IPS DF 4.7 (cell line): ENCODE results near the gene SNX25.
"Not testable (repeated sequence)": the region's sequence is repeated elsewhere in the genome, so short reads cannot be mapped to it uniquely, and the experiment has no call there.

Experiments
- DNase-seq: peaks from one replicate; pipeline ENCODE4 v3.0.0-alpha.2; 2013; ENCODE audit warnings: low spot score; ENCODE audit errors: extremely low read depth

SNX25 gene

DNA sequence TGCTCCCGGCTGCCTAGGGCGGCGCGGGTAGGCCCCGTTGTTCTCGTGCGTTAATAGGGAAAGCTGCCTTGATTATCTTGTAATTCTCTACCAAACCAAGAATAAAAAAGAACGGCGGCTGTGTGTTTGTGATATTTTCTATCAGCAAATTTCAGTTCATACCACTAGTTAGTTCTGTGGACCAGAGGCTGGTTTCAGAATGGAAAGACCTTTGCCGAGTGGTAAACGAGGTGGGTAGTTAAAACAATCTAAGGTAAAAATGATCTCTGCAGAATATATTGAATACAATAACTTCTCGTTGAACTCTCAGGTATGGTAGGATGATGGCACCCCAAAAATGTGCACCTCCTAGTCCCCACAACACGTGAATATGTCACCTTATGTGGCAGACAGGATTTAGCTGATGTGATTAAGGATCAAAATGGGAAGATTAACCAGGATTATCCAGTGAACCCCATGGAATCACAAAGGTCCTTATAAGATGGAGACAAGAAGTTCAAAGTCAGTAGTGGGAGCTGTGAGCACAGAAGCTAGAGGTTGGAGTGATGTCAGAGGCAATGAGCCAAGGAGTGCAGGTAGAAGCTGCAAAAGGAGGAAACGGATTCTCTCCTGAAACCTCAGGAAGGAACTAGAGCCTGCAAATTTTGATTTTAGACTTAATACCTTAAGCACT lies 5.0 kb upstream of the SNX25 start:
- DNase-seq, result no peak

DNA sequence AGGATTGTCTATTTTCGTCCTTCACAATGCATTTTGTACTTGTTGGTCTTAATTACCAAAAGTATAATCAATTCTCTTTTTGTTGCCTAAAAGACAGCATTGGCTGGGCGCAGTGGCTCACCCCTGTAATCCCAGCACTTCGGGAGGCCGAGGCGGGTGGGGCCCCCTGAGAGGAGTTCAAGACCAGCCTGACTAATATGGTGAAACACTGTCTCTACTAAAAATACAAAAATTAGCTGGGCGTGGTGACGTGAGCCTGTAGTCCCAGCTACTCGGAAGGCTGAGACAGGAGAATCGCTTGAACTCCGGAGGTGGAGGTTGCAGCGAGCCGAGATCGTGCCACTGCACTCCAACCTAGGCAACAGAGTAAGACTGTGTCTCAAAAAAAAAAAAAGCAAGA lies 4.3 kb upstream of the SNX25 start:
- not testable (repeated sequence) for DNase-seq

DNA sequence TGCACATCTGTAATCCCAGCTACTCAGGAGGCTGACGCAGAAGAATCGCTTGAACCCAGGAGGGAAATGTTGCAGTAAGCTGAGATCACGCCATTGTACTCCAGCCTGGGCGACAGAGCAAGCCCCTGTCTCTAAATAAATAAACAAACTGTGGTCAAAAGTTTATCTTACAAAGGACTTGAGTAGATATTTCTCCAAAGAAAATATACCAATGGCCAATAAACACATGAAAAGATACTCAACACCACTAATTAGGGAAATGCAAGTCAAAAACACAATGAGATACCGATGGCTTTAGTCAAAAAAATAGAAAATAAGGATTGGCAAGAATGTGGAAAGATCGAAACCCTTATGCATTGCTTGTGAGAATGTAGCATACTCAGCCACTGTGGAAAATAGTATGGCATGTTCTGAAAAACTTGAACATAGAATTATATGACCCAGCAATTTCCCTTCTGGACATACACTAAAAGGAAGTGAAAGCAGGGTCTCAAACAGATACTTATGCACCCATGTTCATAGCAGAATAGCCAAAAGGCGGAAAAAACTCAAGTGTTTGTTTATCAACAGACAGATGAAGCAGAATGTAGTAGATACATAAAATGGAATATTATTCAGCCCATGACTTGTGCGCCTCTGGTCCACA lies 3.6 kb upstream of the SNX25 start:
- no peak for DNase-seq

DNA sequence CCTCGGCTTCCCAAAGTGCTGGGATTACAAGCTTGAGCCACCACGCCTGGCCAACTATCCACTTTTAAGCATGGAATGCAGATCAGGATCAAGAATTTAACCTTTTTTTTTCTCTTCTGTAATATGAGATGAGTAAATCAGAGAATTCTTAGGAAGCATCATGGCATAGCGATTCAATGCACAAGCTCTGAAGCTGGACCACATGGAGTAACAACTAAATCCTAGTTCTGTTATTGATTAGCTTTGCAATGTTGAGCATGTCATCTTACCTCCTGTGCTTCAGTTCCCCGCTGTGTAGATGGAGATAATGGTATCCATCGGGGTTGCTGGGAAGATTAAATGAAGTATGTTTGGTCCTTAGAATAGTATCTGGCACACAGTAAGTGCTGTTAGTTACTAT lies 1.9 kb upstream of the SNX25 start:
- no peak for DNase-seq

DNA sequence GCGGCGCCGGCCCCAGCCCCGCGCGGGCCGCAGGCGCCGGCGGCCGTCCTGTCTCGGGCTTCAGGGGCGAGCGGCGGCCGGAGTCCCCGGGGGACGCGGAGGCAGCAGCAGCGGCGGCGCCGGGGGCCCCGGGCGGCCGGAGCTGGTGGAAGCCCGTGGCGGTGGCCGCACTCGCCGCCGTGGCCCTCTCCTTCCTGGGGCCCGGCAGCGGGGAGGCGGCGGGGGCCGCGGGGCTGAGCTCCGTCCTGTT lies 379 bp downstream of the SNX25 start:
- not testable (repeated sequence) for DNase-seq

DNA sequence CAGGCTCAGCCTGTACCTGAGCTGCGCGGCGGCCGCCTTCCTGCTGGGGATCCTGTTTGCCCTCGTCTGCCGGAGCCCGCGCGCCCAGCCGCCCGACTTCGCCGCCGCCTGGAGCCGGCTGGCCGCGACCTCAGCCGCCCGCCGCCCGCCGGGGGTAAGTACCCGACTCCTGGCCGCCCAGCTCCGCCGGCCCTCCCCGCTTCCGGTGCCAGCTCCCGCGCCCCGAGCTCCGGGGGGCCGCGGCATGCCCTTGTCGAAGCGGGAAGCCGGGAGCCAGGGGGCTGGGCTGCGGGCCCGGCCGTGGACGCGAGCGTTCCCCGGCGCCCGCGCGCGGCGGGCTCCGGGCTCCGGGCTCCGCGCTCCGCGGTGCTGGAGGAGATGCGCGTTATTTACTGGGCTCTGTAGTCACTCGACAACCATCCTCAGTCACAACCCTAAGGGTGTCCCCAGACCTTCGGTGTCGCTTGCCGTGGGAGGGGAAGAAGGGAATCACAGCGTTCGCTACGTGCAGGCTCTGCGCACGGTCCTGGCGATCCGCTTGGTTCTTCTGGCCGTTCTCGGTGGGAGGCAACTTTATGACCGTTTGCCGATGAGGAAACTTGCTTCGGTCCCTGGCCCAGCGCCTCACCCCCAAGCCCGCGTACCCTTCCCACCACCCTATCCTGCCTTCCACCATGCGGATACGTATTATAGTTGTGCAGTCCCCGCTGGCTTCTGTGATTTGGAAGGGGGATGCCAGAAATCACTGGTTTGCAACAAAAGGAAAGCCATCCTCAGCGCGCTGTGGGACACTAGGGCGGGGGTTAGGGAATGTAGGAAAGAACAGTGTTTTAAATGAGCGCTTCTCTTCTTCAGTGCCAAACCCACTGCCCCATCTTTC lies 944 bp downstream of the SNX25 start:
- no peak for DNase-seq

DNA sequence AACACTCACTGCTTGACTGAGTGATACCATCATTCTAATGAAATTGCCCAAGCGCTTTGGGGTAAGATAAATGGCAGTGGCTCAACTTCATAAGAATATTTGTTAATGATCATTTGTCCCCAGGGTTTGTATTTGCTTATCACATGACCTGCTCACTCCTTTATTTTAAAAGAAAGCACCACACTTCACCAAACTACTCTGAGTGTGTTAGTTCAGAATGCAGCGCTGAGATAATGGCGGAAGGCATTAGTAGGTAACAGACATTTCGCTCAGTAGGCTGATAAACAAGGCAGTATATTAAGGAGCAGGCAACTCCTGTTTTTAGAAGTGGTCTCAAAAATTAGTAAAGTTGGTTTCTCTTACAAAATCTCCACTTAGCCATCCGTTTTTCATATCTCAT lies 1.6 kb downstream of the SNX25 start:
- DNase-seq, result no peak

DNA sequence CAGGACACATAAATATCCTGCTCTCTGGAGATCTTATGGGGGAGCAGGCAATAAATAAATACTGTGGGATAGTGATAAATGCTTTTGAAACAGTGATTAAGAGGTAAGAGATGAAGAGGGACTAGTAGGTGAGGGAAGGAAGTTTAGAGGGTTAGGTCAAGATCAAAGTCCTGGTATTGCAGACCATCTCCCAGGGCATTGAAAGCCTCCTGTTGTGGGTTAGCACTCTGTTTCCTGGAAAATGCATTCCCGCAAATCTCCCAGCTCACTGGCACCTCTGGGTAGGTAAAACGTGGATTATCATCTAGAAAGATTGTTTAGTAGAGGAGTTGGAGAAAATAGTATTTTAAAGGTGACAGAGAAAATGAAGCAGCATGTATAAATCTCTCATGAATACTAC lies 2.2 kb downstream of the SNX25 start:
- DNase-seq, result no peak

DNA sequence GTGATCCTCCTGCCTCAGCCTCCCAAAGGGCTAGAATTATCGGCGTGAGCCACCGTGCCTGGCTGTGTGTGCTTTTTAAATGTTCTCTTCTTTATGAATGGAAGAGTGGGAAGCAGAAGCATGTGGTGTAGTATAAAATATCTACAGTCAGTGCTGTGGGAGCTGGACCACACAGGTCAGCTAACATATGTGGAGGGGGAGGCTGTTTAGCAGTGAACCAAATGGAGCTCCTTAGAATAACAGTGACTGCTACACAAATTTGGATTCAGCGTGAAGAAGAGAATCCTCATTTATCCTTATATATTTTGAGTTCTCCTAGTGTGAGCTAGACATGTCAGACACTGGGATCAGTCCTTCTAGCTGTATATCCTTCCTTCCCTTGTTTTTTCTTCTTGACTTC lies 3.2 kb downstream of the SNX25 start:
- DNase-seq, result no peak

DNA sequence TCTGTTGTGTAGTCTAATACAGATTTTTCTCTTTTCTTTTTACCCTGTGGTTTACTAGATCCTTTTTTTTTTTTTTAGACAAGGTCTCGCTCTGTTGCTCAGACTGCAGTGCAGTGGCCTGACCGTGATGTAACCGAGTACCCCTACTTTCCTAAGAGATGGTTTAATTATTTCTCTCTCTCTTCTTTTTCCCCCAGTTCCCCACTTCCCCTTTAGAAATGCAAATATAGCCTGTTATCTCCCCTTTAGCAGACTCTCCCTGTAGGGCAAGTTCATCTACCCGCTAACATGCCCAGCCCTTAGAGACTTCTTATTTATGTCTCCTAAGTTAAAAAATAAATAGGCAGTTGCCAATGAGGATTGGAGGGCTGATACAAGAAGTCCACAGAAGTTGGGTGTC lies 4.5 kb downstream of the SNX25 start:
- DNase-seq, result no peak

DNA sequence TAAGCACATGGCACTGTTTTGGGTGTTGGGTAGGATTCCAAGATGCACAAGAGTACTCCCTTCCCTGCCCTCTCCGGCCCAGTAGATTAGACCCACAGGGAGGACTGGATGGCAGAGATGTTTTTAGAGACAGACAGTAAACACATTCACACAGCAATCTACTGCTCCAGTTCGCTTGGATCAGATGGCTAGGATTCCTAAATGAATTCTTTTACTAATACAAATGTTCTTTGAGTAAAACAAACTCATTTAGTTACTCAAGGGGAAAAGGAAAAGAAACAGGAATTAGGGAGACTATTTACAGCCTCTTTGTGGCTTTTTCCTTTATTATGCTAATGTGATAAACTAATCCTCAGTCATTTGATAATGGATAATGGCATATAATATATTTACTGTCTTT lies 5.9 kb downstream of the SNX25 start:
- no peak for DNase-seq

DNA sequence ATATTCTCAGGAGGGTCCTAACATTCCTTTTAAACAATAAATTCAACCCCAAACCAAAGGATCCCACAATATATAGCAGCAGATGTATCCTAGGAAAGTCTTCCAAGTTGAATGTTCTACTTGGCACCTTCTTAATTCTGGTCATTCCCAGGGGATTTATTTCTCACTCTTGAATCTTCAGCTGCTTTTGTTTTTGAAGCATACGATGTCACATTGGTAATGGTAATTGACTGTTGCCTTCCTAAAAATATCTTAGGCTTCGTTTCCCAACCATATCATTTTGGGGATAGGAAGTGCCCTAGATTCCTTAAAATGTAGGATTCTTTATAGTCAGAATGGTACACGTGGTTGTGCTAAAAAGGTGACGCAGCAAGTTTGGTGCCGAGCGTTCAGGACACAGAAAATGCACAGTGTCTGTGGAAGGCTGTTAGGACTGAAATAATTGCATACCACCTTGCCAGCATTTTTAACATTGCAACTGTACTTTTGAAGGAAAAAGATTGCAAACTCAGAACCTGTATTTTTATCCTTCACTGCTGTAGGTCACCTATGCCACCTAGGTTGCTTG lies 8.1 kb downstream of the SNX25 start:
- DNase-seq, result no peak

DNA sequence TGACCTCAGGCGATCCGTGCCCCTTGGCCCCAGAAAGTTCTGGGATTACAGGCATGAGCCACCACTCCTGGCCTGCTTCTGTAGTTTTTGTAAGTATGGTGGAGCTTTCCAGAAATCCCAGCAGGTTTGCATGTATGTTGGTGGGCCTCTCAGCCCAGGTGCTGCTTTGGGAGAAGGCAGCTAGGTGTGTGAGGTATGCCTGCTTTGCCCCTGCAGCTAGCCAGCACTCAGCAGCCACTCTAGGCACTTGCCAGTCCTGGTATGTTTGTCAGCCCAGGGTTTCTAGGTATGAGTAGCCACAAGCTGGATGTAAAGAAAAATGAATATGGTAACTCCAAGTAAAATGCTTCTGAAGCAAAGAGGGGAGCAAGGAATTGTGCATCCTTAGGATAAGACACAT lies 8.9 kb downstream of the SNX25 start:
- no peak for DNase-seq

DNA sequence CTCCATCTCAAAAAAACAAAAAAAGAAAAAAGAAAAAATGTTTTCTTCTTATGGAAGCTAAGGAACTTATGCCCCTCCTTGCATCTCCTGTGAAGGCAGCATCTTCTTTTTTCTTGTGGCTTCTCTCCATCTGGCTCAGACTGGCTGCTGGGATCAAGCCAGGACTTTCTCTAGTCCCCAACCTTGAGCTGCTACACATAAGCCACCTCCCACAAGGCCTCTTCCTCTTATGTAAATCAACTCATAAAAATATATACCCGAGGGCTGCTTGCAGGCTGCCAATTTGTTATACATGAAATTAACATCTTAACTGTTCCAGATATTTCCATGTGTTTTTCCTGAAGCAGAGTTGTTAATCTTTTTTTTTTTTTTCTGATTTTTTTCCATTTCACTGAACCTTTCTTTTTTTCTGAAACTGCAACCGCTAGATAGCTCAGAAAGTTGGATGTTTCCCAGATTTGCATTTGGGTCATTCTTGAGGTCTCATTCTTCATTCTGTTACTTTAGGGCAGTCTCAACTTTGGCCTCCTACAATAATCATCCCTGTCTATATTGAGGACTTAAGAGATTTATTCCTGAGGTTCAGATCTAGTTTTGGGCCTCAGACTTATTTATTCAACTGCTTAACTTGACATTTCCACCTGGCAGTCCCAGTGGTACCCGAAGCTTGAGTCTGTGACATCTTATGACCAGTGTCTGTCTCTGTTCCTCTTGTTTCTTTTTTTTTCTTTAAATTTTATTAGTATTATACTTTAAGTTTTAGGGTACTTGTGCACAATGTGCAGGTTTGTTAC lies 10.3 kb downstream of the SNX25 start:
- no peak for DNase-seq

DNA sequence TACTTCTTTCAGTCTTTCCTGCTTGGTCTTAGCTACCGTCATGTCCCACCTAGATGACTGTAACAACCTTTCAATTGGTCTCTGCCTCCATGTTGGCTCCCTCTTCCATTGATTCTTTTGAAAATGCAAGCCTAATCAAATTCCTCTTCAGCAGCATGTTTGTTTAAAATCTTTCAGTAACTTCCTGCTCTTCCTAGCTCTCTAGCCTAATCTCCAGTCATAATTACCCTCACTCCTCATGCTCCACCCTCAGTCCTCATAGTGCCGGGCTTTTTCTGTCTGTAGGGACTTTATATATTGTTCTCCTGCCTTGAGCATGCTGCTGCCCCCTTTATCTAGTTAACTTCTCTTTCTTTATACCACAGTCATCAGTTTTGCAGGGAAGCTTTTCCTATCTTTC lies 12.1 kb downstream of the SNX25 start:
- DNase-seq, result no peak

DNA sequence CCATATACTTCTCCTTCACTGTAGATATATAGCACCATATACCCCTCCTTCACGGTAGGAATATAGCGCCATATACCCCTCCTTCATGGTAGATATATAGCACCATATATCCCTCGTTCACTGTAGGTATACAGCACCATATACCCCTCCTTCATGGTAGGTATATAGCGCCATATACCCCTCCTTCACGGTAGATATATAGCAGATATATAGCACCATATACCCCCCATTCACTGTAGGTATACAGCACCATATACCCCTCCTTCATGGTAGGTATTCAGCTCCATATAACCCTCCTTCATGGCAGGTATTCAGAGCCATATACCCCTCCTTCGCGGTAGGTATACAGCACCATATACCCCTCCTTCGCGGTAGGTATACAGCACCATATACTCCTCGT lies 12.5 kb downstream of the SNX25 start:
- no peak for DNase-seq

DNA sequence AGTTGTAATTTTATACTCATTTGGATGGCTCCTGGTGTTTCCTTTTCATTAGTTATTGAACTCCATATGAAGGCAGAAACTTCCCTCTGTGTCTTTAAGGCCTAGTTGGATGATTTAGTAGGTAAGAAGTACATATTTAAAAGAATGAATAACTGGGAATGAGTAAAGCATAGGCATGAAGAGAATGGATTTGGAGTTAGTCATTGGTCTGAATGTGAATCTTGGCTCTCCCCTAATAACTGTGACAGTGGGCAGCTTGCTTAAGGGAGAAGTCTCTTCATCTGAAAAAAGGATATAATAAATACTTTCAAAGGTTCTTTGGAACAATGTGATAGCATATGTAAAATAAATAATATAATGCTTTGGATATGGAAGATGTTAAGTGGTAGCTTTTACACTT lies 13.2 kb downstream of the SNX25 start:
- no peak for DNase-seq

DNA sequence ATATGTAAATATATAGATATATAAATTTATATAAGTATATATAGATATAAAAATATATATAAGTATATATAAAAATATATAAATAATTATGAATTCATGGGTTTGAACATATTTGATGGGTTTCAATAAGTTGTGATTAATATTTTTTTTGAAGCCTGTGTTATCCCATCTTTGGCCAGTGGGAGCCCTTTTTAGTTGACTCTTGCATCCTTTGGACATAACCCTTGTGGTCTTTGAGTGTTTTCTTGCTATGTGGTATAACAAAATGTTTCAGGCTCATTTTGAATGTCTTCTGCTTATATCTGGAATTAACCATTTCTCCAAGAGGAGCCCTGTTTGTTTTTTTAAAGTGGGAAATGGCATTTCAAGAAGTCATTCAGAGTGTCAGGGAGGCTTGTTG lies 15.2 kb downstream of the SNX25 start:
- no peak for DNase-seq

DNA sequence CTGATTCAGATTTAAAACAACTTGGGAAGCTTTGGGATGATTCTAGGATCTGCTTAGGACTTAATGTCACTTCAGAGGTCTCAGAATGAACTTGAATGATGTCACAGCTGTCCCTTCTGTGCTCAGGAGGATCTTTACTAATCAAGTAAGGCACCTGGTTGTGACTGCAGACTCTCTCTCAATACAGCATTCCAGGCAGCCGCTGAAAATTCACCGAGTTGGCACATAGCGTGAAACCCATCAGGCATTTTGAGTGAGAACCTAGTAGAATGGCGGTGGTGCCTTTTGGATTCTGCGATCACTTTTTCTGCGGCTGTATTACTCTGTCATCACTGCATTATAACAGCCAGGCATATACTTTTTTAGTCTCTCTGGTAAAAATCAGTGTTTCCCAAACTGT lies 16.5 kb downstream of the SNX25 start:
- DNase-seq, result no peak

DNA sequence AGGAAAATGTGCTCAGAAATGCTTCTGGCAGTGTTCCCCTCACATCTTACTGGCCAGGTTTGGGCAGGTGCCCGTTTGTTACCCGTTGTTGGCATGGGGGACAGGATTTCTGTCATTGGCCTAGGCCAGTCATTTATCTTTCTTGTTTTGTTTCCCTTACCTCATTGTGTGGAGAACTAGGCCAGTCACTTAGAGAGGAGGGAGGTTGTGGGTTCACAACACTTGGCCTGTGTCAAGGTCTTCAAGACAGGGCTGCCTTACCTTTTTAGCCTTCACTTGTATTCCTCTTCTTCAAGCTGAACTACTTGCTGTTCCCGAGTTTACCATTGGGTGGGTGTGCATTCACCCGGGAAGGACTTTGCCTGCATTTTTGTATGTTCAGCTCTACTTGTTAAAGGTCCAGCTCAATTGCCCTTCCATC lies 17.7 kb downstream of the SNX25 start:
- DNase-seq, result no peak

DNA sequence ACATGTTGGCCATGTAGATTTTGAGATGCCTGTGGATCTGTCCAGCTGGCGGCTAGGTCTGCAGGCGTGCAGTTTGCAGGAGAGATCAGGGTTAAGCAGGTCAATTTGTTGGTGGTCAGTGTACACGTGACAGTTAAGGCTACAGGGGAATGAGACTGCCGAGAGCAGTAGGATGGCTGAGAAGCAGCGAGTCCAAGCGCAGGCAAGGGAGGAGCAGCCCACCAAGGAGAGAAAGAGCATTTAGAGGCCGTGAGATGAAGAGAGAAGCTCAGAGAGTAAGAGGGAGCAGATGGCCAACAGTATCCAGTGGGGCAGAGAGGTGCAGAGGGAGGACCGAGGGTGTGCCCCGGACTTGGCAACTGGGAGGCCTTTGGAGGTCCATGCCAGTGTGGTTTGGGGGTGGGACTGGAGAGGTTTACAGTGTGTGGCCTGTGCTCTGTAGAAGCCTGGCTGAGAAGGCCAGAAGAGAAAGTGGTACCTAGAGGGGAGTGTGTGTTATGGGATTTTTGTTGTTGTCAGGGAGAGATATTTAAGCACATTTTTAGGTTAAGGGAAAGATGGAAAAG lies 18.4 kb downstream of the SNX25 start:
- no peak for DNase-seq
